HUES48 (cell line): ENCODE results near the gene PIP5KL1.

Source experiments
- H3K27ac ChIP-seq: one replicate; pipeline ENCODE4 v1.7.0; 2013; ENCODE audit warnings: low read depth, low read length, inconsistent platforms
- H3K27me3 ChIP-seq: 2 replicates; pipeline ENCODE4 v1.6.1; 2013; ENCODE audit warnings: mild to moderate bottlenecking, low read length; ENCODE audit not compliant: control insufficient read depth, insufficient read depth
- H3K36me3 ChIP-seq: 2 replicates; pipeline ENCODE4 v1.6.1; 2013; ENCODE audit warnings: low read length; ENCODE audit not compliant: control insufficient read depth, insufficient read depth
- H3K4me1 ChIP-seq: 2 replicates; pipeline ENCODE4 v1.6.1; 2013; ENCODE audit warnings: mild to moderate bottlenecking, low read length; ENCODE audit not compliant: control insufficient read depth, insufficient read depth
- H3K4me3 ChIP-seq: 2 replicates; pipeline ENCODE4 v1.5.1; 2013; ENCODE audit warnings: mild to moderate bottlenecking, low read depth, low read length
- H3K9ac ChIP-seq: 2 replicates; pipeline ENCODE4 v1.6.1; 2013; ENCODE audit warnings: mild to moderate bottlenecking, low read depth, low read length, moderate library complexity
- H3K9me3 ChIP-seq: 2 replicates; pipeline ENCODE4 v1.6.1; 2013; ENCODE audit warnings: low read length; ENCODE audit not compliant: control insufficient read depth, insufficient read depth

PIP5KL1 gene

GRCh38 chr9:127872369-127873222 is 58.0 kb downstream of the PIP5KL1 start:
- no peaks in the 10 kb centered on the region for H3K4me1 ChIP-seq
- H3K36me3 ChIP-seq, result no peaks in the 10 kb centered on the region
- H3K4me3 ChIP-seq, result no peak overlapping the region
- no peak overlapping the region for H3K27ac ChIP-seq
- no peaks in the 10 kb centered on the region for H3K9me3 ChIP-seq
- no peaks in the 10 kb centered on the region for H3K27me3 ChIP-seq
- no peak overlapping the region for H3K9ac ChIP-seq

- no peaks in the 10 kb centered on the region for H3K36me3 ChIP-seq
- no peak overlapping the region for H3K9ac ChIP-seq
- no peak overlapping the region for H3K4me3 ChIP-seq
- H3K9me3 ChIP-seq, result no peaks in the 10 kb centered on the region
- no peaks in the 10 kb centered on the region for H3K4me1 ChIP-seq
- no peak overlapping the region for H3K27ac ChIP-seq
- no peaks in the 10 kb centered on the region for H3K27me3 ChIP-seq
Observed at GRCh38 chr9:127871531-127871930, 59.0 kb downstream of the PIP5KL1 start.

GRCh38 chr9:127870887-127871286 is 59.7 kb downstream of the PIP5KL1 start:
- Histone ChIP-seq H3K27me3 (no peaks in the 10 kb centered on the region), H3K27ac (no peak overlapping the region), H3K9me3 (no peaks in the 10 kb centered on the region), H3K4me1 (no peaks in the 10 kb centered on the region), H3K4me3 (no peak overlapping the region), H3K36me3 (no peaks in the 10 kb centered on the region), H3K9ac (no peak overlapping the region)
